Stomach (tissue), 9 donors: ENCODE results near the gene TGIF2. TPM values are rescaled to one million over a fixed set of nuclear protein-coding genes. Genes with fewer than 3 reads are reported as not detected.

Experiments used
- DNase-seq, 2 donors: peaks; one replicate each; pipeline versions ENCODE4 v3.0.0 to v3.0.0-alpha.2; 2013 to 2019
- H3K27ac ChIP-seq, 5 donors: fragments of 200-600 bp in 4 of 5; sonication (generic) in 4 of 5; one replicate each; pipeline ENCODE4 v1.5.1; 2013 to 2019; ENCODE audit warnings: mild to moderate bottlenecking in 1 of 5, moderate library complexity in 1 of 5
- H3K27me3 ChIP-seq, 3 donors: fragments of 200-600 bp; sonication (generic); one replicate each; pipeline ENCODE4 v1.5.1; 2017 to 2019; ENCODE audit warnings: mixed run types in 1 of 3
- H3K36me3 ChIP-seq, 4 donors: fragments of 200-600 bp; sonication (generic); 1 replicate in 3 of 4; 2 replicates in 1 of 4; pipeline ENCODE4 v1.5.1; 2016 to 2019
- H3K4me1 ChIP-seq, 4 donors: fragments of 200-600 bp; sonication (generic); one replicate each; pipeline ENCODE4 v1.5.1; 2016 to 2019
- H3K4me3 ChIP-seq, 4 donors: fragments of 200-600 bp; sonication (generic) in 3 of 4; one replicate each; pipeline ENCODE4 v1.5.1; 2016 to 2019; ENCODE audit warnings: mild to moderate bottlenecking in 1 of 4
- H3K9me3 ChIP-seq, 4 donors: fragments of 200-600 bp; sonication (generic); one replicate each; pipeline ENCODE4 v1.5.1; 2016 to 2019
- EP300 ChIP-seq: sonication (generic); formaldehyde crosslinking; IDR thresholded peaks from one replicate; pipeline ENCODE4 v1.6.1; 2017; ENCODE audit warnings: antibody characterized with exemption
- POLR2A ChIP-seq, 4 donors: fragments of 450-650 bp; IDR thresholded peaks; one replicate each; pipeline ENCODE4 v1.6.1; 2016; ENCODE audit warnings: antibody characterized with exemption in 4 of 4, control low read depth in 2 of 4, mild to moderate bottlenecking in 1 of 4, moderate library complexity in 1 of 4
- POLR2AphosphoS5 ChIP-seq, 3 donors: sonication (generic); formaldehyde crosslinking; IDR thresholded peaks; one replicate each; pipeline ENCODE4 v1.6.1; 2016; ENCODE audit warnings: antibody characterized with exemption in 3 of 3
- WGBS, 5 donors: extraction: QIAGEN DNeasy Blood & Tissue Kit in 3 of 5; methylation state at CpG; one replicate each; pipeline versions ENCODE4 v1.1.5 to v1.1.7; 2013 to 2018; 5-methylcytosine and 5-hydroxymethylcytosine counted together
- intact Hi-C: fragments of 100-400 bp; cut with DNase I; formaldehyde crosslinking; loops from one replicate; pipeline ENCODE4 v1.15.1; 2023; ENCODE audit warnings: low total_unique reads
- polyA plus RNA-seq, 3 donors: library from polyadenylated mRNA; stranded (reverse); fragments of 200-250 nt; gene quantifications; one replicate each; pipeline ENCODE4 v1.2.3, GENCODE V29; 2013
- total RNA-seq, 5 donors: library from RNA; depleted of rRNA; stranded (reverse); fragments of >200 nt; gene quantifications; one replicate each; pipeline versions ENCODE4 v1.1.0 to v1.2.3, GENCODE V29; 2014 to 2016
- TF ChIP-seq, protein P1 (sequence below), 7 experiments: fragments of 450-650 bp in 4 of 7; fragments of 200-600 bp in 3 of 7; sonication (generic) in 3 of 7; IDR thresholded peaks; one replicate each; pipeline ENCODE4 v1.5.1; 2016 to 2019; ENCODE audit warnings: antibody characterized with exemption in 7 of 7, control low read depth in 2 of 7, mild to moderate bottlenecking in 1 of 7
- donor health status: healthy with polysubstance abuse.
- donor health status: Bipolar disorder and iron deficiency.
- donor health status: healthy.

TGIF2 gene
- total and polyA plus RNA-seq, 8 donors, result 4.6 to 24.6 (median 14.9) TPM; not detected in 1

- Histone ChIP-seq H3K27me3 (no peaks in the 10 kb centered on the region), H3K4me1 (peaks cover 7 to 21% (median 16%) of the 10 kb centered on the region in 4 donors), H3K4me3 (no peak overlapping the region), H3K9me3 (no peaks in the 10 kb centered on the region), H3K36me3 (peaks cover 39 to 61% (median 58%) of the 10 kb centered on the region in 4 donors), H3K27ac (no peak overlapping the region)
- 86 to 89% (median 87%) methylated on average over 11 to 14 of the region's 14 CpGs for WGBS, 5 donors
- no peak for TF ChIP-seq EP300
- no peak for TF ChIP-seq POLR2AphosphoS5 (IDR thresholded peaks at IDR 0.05)
- TF ChIP-seq, protein P1, sequence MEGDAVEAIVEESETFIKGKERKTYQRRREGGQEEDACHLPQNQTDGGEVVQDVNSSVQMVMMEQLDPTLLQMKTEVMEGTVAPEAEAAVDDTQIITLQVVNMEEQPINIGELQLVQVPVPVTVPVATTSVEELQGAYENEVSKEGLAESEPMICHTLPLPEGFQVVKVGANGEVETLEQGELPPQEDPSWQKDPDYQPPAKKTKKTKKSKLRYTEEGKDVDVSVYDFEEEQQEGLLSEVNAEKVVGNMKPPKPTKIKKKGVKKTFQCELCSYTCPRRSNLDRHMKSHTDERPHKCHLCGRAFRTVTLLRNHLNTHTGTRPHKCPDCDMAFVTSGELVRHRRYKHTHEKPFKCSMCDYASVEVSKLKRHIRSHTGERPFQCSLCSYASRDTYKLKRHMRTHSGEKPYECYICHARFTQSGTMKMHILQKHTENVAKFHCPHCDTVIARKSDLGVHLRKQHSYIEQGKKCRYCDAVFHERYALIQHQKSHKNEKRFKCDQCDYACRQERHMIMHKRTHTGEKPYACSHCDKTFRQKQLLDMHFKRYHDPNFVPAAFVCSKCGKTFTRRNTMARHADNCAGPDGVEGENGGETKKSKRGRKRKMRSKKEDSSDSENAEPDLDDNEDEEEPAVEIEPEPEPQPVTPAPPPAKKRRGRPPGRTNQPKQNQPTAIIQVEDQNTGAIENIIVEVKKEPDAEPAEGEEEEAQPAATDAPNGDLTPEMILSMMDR (IDR thresholded peaks at IDR 0.05), result no peak
- DNase-seq, result no peak
- intact Hi-C loops, result no loop called here
Measured at GRCh38 chr20:36614781-36615557, 41.6 kb downstream of the TGIF2 start.

- H3K36me3 ChIP-seq, result peaks cover 0 to 1% (median 0%) of the 10 kb centered on the region in 4 donors
- H3K9me3 ChIP-seq, result no peaks in the 10 kb centered on the region
- DNase-seq, result no peak
- WGBS, 5 donors, result 93 to 98% (median 96%) methylated on average over 5 of the region's 5 CpGs
- intact Hi-C loops, result no loop called here
- peaks cover 10 to 15% (median 13%) of the 10 kb centered on the region in 4 donors for H3K4me1 ChIP-seq
- no peak overlapping the region for H3K27ac ChIP-seq
- H3K27me3 ChIP-seq, result no peaks in the 10 kb centered on the region
- H3K4me3 ChIP-seq, result no peak overlapping the region
- TF ChIP-seq POLR2A (IDR thresholded peaks at IDR 0.05), result no peak
- TF ChIP-seq EP300, result no peak
- no peak for TF ChIP-seq POLR2AphosphoS5 (IDR thresholded peaks at IDR 0.05)
- TF ChIP-seq, protein P1 (IDR thresholded peaks at IDR 0.05), result no peak
Measured at GRCh38 chr20:36620917-36621316, 47.5 kb downstream of the TGIF2 start.

DNA sequence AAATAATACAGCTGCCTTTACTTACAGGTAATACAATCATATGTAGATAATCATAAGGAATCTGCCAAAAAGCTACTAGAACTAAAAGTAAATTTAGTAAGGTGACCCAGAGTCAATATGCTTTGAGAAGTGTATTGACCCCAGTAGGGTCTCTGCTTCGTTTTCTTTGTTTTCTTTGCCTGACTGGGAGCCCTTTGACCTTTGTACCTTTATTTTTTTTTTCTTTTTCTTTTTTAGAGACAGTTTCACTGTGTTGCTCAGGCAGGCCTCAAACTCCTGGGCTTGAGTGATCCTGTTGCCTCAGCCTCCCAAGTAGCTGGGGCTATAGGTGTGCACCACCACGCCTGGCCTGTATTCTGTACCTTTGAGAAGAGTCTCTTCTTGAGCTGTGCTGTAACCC is 50.0 kb downstream of the TGIF2 start:
- intact Hi-C loops, result no loop called here
- H3K4me1 ChIP-seq, result peaks cover 10 to 15% (median 13%) of the 10 kb centered on the region in 4 donors
- H3K27me3 ChIP-seq, result no peaks in the 10 kb centered on the region
- H3K27ac ChIP-seq, result peak overlapping the region in 4 of 5 donors; percentile 20 to 71 (median 48)
- DNase-seq, result no peak
- H3K9me3 ChIP-seq, result no peaks in the 10 kb centered on the region
- no peak overlapping the region for H3K4me3 ChIP-seq
- TF ChIP-seq POLR2A (IDR thresholded peaks at IDR 0.05) (no peak), POLR2AphosphoS5 (IDR thresholded peaks at IDR 0.05) (no peak), EP300 (no peak)
- TF ChIP-seq, protein P1 (IDR thresholded peaks at IDR 0.05), result no peak
- no peaks in the 10 kb centered on the region for H3K36me3 ChIP-seq
- WGBS, 5 donors, result 63 to 76% (median 70%) methylated on average over 2 of the region's 2 CpGs

GRCh38 chr20:36624068-36624943 is 50.9 kb downstream of the TGIF2 start:
- no peaks in the 10 kb centered on the region for H3K9me3 ChIP-seq
- H3K27ac ChIP-seq, result peak overlapping the region in 4 of 5 donors; percentile 46 to 71 (median 49)
- peak overlapping the region in 1 of 4 donors; percentile 3 for H3K4me3 ChIP-seq
- DNase-seq, result peak; percentile 45 to 74
- no peaks in the 10 kb centered on the region for H3K36me3 ChIP-seq
- peaks cover 10 to 15% (median 13%) of the 10 kb centered on the region in 4 donors for H3K4me1 ChIP-seq
- no peaks in the 10 kb centered on the region for H3K27me3 ChIP-seq
- WGBS, 5 donors, result 24 to 43% (median 33%) methylated on average over 14 of the region's 14 CpGs
- intact Hi-C loops, result no loop called here
- TF ChIP-seq, protein P1 (IDR thresholded peaks at IDR 0.05), result peak in 3 of 7 experiments; percentile 16 to 22 (median 20)
- TF ChIP-seq POLR2A (IDR thresholded peaks at IDR 0.05), result no peak
- TF ChIP-seq POLR2AphosphoS5 (IDR thresholded peaks at IDR 0.05), result peak in 2 of 3 donors; percentile 47 to 80
